EL (cell line): Measurements from ENCODE around the gene SAMD4B.

Experiments used
- DNase-seq: peaks from one replicate; pipeline ENCODE4 v3.0.0-alpha.2; 2016

SAMD4B gene

GRCh38 chr19:39428283-39429112 lies 86.3 kb downstream of the SAMD4B start:
- peak; percentile 90 for DNase-seq

- peak; percentile 90 for DNase-seq
Observed at GRCh38 chr19:39430675-39431593, 88.7 kb downstream of the SAMD4B start.

GRCh38 chr19:39432677-39433025 lies 90.4 kb downstream of the SAMD4B start:
- DNase-seq = no peak

DNA sequence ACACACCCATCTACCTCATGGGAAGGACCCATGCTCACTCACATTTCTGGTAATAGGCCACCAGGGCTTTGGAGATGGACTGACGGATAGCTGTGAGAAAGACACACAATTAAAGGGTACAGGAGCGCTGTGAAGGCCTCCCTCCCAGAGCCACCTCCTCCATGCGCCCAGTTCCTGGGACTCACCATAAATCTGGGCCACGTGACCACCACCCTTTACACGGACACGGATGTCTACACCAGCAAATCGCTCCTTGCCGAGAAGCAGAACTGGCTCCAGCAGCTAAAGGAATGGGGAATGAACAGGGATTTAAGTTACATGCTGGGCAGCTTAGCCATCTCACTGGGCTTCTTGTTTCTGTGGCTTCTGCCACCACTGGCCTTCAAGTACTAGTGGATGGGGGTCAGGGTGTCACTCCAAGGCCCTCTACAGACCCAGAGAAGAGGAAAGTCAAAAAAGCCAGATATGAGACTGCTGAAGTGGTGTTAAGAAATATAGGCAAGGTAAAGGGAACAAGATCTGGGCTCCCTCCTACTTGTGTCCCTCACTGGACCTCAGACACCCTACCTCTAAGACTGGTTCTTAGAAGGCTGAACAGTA lies 91.4 kb downstream of the SAMD4B start:
- DNase-seq = no peak

- no peak for DNase-seq
Observed at GRCh38 chr19:39434123-39435076, 92.2 kb downstream of the SAMD4B start.
